D721Med (cell line): Measurements from ENCODE around the gene KDELR3.

Source experiments
- DNase-seq: peaks from one replicate; pipeline ENCODE4 v3.0.0; 2011; ENCODE audit warnings: low spot score; ENCODE audit not compliant: insufficient read length
- FAIRE-seq: peaks from 2 replicates; lab custom pipeline; 2011; peaks lifted over from hg19 to GRCh38; lab: Jason Lieb, UNC
- CTCF ChIP-seq: IDR thresholded peaks from 2 replicates; pipeline ENCODE4 v1.5.1; 2012; ENCODE audit warnings: mild to moderate bottlenecking, control low read depth; ENCODE audit not compliant: insufficient read depth; ENCODE audit errors: missing control alignments

Gene KDELR3

GRCh38 chr22:38431266-38432010, 36.5 kb upstream of the KDELR3 start:
- DNase-seq (no peak), FAIRE-seq (no peak)
- no peak for TF ChIP-seq CTCF

- no peak for DNase-seq
- TF ChIP-seq CTCF, result no peak
- FAIRE-seq, result no peak
These were observed 35.6 kb upstream of the KDELR3 start for GRCh38 chr22:38432264-38432663.

- TF ChIP-seq CTCF, result no peak
- DNase-seq, result no peak
- FAIRE-seq, result no peak
These were observed 34.0 kb upstream of the KDELR3 start for GRCh38 chr22:38433871-38434270.

- no peak for FAIRE-seq
- no peak for DNase-seq
- TF ChIP-seq CTCF, result no peak
These were observed 32.9 kb upstream of the KDELR3 start for GRCh38 chr22:38435010-38435409.

GRCh38 chr22:38435965-38436364, 31.9 kb upstream of the KDELR3 start:
- no peak for DNase-seq
- TF ChIP-seq CTCF, result no peak
- FAIRE-seq, result no peak

GRCh38 chr22:38436629-38437395, 31.1 kb upstream of the KDELR3 start:
- no peak for TF ChIP-seq CTCF
- DNase-seq (no peak), FAIRE-seq (no peak)

- DNase-seq, result no peak
- no peak for FAIRE-seq
These were observed 30.5 kb upstream of the KDELR3 start for GRCh38 chr22:38437416-38437815.

More at GRCh38 chr22:38437416-38437815, 30.5 kb upstream of the KDELR3 start:
- no peak for TF ChIP-seq CTCF
